MM.1S (cell line): Measurements from ENCODE around the gene OR9Q1.

ENCODE experiments used
- EZH2 ChIP-seq: fragments of 300-600 bp; sonication (generic); optimal IDR thresholded peaks from 2 replicates; pipeline ENCODE3; 2017; ENCODE audit warnings: low read depth, mild to moderate bottlenecking, antibody characterized with exemption, low read length, mixed read lengths
- EZH2phosphoT487 ChIP-seq: fragments of 300-600 bp; sonication (generic); IDR thresholded peaks from 2 replicates; pipeline ENCODE4 v1.6.1; 2018; ENCODE audit warnings: antibody characterized with exemption, low read length
- TF ChIP-seq, protein P1 (sequence below): fragments of 300-600 bp; sonication (generic); IDR thresholded peaks from 2 replicates; pipeline ENCODE4 v1.5.1; 2016; ENCODE audit warnings: antibody characterized with exemption, low read length, mixed read lengths

DNA sequence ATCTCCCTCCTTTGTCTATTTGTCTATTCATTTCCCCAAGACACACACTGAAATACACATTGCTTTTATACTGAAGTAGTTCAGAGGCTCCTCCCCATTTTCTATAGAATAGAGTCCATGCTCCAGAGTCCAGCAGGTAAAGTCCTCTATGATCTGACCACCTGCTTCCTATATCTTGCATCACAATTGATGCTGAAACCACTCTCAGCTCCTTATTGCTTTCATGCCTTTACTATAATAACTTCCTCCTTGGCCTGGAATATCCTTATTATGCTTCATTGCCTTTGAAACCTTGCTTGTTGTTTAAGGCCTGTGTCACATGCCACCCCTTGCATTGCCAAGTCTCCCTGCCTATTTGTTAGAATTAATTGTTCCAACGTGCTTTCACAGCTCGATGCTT lies 19.7 kb downstream of the OR9Q1 start:
- TF ChIP-seq, protein P1, sequence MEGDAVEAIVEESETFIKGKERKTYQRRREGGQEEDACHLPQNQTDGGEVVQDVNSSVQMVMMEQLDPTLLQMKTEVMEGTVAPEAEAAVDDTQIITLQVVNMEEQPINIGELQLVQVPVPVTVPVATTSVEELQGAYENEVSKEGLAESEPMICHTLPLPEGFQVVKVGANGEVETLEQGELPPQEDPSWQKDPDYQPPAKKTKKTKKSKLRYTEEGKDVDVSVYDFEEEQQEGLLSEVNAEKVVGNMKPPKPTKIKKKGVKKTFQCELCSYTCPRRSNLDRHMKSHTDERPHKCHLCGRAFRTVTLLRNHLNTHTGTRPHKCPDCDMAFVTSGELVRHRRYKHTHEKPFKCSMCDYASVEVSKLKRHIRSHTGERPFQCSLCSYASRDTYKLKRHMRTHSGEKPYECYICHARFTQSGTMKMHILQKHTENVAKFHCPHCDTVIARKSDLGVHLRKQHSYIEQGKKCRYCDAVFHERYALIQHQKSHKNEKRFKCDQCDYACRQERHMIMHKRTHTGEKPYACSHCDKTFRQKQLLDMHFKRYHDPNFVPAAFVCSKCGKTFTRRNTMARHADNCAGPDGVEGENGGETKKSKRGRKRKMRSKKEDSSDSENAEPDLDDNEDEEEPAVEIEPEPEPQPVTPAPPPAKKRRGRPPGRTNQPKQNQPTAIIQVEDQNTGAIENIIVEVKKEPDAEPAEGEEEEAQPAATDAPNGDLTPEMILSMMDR, result no peak
- TF ChIP-seq EZH2 (no peak), EZH2phosphoT487 (no peak)
